Cortex of kidney (tissue), 1 donor: ENCODE results near the gene PTPRJ.
"Not testable (repeated sequence)": the region's sequence is repeated elsewhere in the genome, so short reads cannot be mapped to it uniquely, and the experiment has no call there.

Experiments used
- DNase-seq: peaks from one replicate; lab custom pipeline; 2025; lab: John Stamatoyannopoulos, UW

The PTPRJ gene

GRCh38 chr11:48122246-48122645 is 141.9 kb downstream of the PTPRJ start:
- DNase-seq = no peak

- no peak for DNase-seq
These were observed 142.3 kb downstream of the PTPRJ start for GRCh38 chr11:48122656-48123055.

DNA sequence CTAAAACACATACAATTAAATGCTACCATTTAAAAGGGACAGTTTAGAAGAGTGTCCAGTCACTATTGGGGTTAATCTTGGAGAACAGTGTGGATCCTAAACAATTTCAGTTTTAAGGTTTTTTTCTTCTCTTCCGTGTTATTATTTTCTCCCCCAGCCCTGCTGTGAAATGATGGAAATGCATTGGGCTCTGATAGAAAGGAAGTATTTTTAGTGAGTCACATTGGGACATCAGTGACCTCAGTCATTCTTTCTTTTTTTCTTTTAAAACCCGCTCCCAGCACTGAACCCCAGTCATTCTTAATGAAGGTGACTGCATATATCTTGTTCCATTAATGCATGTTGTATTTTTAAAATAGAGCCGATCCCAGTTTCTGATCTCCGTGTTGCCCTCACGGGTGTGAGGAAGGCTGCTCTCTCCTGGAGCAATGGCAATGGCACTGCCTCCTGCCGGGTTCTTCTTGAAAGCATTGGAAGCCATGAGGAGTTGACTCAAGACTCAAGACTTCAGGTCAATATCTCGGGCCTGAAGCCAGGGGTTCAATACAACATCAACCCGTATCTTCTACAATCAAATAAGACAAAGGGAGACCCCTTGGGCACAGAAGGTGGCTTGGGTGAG is 143.0 kb downstream of the PTPRJ start:
- no peak for DNase-seq

- no peak for DNase-seq
These were observed 143.8 kb downstream of the PTPRJ start for GRCh38 chr11:48123934-48124755.

DNA sequence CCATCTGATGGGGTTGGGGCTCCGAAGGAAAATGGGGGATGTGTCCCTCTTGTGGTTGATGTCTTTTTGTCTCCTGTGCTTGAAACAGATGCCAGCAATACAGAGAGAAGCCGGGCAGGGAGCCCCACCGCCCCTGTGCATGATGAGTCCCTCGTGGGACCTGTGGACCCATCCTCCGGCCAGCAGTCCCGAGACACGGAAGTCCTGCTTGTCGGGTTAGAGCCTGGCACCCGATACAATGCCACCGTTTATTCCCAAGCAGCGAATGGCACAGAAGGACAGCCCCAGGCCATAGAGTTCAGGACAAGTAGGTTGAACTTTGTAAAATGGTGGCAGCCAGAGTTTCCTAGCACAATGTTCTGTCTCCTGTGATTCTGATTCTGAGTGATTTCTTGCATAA is 144.5 kb downstream of the PTPRJ start:
- DNase-seq = no peak

DNA sequence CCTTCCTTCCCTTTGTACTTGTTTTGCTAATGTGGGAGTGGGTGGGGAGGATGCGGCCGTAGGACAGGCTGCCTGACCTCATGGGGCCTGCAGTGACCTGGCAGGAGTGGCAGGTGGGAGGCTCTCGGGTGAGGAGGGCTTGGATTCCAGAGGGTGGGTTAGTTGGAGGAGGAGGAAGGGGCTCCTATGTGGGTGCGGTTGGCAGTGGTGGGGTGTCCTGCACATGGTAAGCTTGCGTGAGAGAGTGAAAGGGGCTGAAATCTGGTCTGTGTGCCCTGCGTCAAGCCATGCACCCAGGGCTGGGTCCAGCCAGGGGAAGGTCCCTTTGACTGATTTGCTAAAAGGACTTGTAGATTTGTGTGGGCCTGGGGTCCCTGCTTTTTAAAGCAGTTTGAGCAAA is 145.5 kb downstream of the PTPRJ start:
- DNase-seq = no peak

- no peak for DNase-seq
These were observed 147.3 kb downstream of the PTPRJ start for GRCh38 chr11:48127521-48128183.

DNA sequence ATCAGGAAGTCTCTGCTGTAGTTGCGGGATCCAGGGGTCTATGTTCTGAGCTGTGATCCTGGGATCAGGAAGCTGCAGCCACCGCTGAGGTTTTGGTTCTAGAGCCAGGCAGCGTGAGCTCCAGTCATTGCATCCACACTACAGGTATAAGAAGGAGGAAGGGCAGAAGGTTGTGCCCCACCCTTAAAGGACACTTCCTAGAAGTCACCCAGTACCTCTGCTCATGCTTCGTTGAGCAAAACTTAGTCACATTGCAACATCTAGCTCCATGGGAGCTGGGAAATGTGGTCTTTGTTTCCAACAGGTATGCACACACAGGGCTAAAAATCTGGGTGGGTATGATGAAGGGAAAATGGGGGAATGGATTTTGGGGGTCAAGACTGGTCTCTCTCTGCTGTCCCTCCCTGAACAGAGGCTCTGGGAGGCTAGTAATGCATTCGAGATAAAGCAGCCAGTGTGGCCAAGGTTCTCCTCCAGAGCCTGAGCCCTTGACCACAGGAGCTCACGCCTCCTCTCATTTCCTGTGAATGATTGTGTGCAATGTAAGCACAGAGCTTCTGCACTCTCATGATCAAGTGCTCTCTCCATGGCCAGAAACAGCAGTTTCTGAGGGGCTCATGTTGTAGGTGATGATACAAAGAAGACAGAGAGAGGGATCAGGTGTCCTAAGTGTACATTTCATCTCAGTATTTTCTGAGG is 149.5 kb downstream of the PTPRJ start:
- no peak for DNase-seq

GRCh38 chr11:48134221-48134922 is 154.0 kb downstream of the PTPRJ start:
- DNase-seq = no peak

DNA sequence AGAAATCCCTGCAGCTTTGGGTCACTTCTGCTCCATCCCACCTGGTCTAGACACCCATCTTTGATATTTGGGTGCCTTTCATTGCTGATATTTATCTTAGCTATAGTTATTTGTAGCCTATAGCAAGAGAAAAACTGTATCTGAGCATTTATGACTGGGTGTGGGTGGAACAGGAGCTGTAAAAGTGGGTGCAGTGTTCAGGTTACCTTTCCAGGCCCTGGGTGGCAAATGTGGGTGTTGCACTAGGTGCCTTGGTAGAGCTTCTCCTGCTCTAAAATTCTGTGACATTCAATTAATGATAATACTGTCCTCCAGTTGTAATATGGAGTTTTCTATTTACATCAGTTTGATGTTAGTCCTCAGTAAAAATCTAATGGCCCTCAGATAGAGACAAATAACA is 157.9 kb downstream of the PTPRJ start:
- DNase-seq = no peak

DNA sequence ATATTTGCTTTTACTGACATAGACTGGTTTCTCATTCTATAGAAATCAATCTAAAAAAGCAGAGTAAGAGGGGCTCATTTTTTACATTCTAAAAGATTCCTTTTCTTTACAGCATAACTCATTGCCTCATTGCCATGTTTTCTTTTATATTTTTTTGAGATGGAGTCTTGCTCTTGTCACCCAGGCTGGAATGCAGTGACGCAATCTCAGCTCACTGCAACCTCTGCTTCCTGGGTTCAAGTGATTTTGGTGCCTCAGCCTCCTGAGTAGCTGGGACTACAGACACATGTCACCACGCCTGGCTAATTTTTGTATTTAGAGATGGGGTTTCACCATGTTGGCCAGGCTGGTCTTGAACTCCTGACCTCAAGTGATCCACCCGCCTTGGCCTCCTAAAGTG is 159.5 kb downstream of the PTPRJ start:
- DNase-seq = not testable (repeated sequence)

- DNase-seq = no peak
These were observed 161.2 kb downstream of the PTPRJ start for GRCh38 chr11:48141475-48142122.

DNA sequence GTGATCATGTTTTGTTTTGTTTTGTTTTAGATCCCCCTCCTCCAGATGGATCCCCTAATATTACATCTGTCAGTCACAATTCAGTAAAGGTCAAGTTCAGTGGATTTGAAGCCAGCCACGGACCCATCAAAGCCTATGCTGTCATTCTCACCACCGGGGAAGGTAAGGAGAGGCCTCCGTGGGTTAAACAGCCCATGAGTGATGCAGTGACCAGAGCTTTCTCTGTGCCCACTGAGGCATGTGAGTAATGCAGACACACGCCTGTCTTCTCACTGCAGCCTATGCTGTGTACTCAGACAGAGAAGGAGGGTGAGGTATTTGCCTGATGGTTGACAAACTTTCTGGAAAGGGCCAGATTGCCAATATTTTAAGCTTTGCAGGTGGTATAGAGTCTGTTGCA is 162.5 kb downstream of the PTPRJ start:
- no peak for DNase-seq

GRCh38 chr11:48148749-48149148 is 168.4 kb downstream of the PTPRJ start:
- no peak for DNase-seq

DNA sequence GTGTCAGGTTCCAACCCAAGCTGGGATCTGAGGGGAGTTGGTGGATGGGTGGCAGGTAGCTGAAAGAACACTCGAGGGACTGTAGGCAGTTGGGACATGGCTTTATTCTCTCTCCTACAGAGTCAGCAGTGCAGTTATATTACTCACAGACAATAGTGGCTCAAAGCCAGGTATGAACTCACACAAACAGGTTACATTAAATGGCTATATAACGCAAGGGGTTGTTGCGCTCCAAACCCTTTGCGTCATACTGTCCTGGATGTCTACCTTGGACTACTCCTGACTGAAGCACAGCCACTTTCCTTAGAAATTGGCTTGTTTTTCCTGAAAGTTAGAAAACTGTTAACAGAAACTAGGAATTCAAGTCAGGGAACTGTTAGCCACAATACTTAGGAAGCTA is 169.9 kb downstream of the PTPRJ start:
- no peak for DNase-seq

DNA sequence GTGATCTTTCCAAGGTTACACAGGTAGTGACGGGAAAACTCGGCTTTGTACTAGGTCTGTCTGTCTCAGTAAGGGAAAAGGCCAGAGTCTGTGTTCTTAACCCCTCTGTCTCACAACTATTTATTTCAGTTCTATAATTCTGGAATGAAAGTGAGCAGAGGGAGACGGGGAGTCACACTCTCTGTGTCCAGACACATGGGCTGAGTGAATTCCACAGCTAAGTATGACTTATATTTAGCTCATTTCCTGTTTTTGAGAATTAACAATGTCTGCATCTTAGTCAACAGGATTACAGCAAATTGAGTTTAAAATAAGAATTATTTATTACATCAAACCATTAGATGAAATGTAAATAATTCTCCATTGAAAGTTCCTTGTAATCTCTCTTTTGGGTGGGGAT is 173.8 kb downstream of the PTPRJ start:
- DNase-seq = no peak

GRCh38 chr11:48161951-48162884 is 181.9 kb downstream of the PTPRJ start:
- no peak for DNase-seq

DNA sequence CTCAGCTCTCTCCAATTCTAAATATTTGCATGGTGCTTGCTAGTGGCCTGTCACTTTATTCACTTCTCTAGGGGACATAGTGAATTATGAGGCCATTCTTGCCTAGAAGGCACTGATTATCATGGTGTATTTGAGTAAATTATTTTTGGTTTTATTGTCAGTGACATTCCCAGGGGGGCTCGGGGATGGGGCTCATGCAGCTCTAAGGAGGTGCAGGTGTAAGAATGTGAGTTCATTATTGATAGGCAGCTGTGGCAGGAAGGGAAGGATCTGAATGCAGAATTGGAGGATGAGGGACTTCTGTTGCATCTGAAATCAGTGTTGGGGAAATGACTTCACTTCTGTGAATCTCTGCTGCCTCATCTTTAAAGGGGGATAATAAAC is 182.5 kb downstream of the PTPRJ start:
- no peak for DNase-seq

- DNase-seq = no peak
These were observed 183.2 kb downstream of the PTPRJ start for GRCh38 chr11:48163360-48164100.

- DNase-seq = no peak
These were observed 184.5 kb downstream of the PTPRJ start for GRCh38 chr11:48164836-48165235.
